NB4 (cell line): ENCODE measurements around the gene ADAMTSL1.

ENCODE experiments used
- CTCF ChIP-seq: IDR thresholded peaks from one replicate; pipeline ENCODE4 v1.5.1; 2012; ENCODE audit warnings: low read depth, low read length
- MAX ChIP-seq: IDR thresholded peaks from 2 replicates; pipeline ENCODE4 v1.6.1; 2011; ENCODE audit warnings: low read depth, low read length
- MYC ChIP-seq: IDR thresholded peaks from 2 replicates; pipeline ENCODE4 v1.6.1; 2011; ENCODE audit warnings: low read depth, low read length
- POLR2A ChIP-seq: IDR thresholded peaks from 2 replicates; pipeline ENCODE4 v1.6.1; 2011; ENCODE audit warnings: mild to moderate bottlenecking; ENCODE audit not compliant: insufficient read length; ENCODE audit errors: extremely low read depth

GRCh38 chr9:18447541-18447940 lies 26.4 kb upstream of the ADAMTSL1 start:
- TF ChIP-seq CTCF (no peak), POLR2A (no peak), MAX (no peak), MYC (no peak)
